SK-N-SH (cell line): Measurements from ENCODE around the gene CP. TPM values are rescaled to one million over a fixed set of nuclear protein-coding genes. Genes with fewer than 3 reads are reported as not detected.

ENCODE experiments used
- CTCF ChIA-PET: fragments of 300-600, 350-600 bp; formaldehyde crosslinking; extraction: SDS; loops from one replicate; lab custom pipeline; 2021; lab: Yijun Ruan, JAX
- POLR2A ChIA-PET: fragments of 350-600 bp; sonication (Branson Sonifier 250); formaldehyde crosslinking; extraction: SDS; loops from one replicate; lab custom pipeline; 2020; ENCODE audit warnings: antibody characterized with exemption, inconsistent platforms; lab: Yijun Ruan, JAX
- DNase-seq: peaks from one replicate; pipeline ENCODE4 v3.0.0; 2012
- H2AFZ ChIP-seq: fragments of 200-600 bp; sonication (generic); 2 replicates; pipeline ENCODE4 v1.8.1; 2016; ENCODE audit warnings: antibody characterized with exemption, mild to moderate bottlenecking, low read depth
- H3F3A ChIP-seq: fragments of 200-600 bp; sonication (generic); replicated peaks from 2 replicates; pipeline ENCODE3; 2016; ENCODE audit warnings: antibody characterized with exemption, mild to moderate bottlenecking; ENCODE audit not compliant: insufficient read depth
- H3K27ac ChIP-seq, 2 experiments: fragments of 200-500 bp in 1 of 2; fragments of 200-600 bp in 1 of 2; sonication (Bioruptor generic) in 1 of 2; sonication (generic), shearing (Covaris generic) in 1 of 2; 2 replicates each; pipeline versions ENCODE4 v1.5.1 to v1.6.1; 2014 to 2016; ENCODE audit warnings: low read depth in 2 of 2, inconsistent platforms in 1 of 2, low read length in 1 of 2, mild to moderate bottlenecking in 1 of 2, mixed read lengths in 1 of 2
- H3K27me3 ChIP-seq: fragments of 200-600 bp; sonication (generic), shearing (Covaris generic); 2 replicates; pipeline ENCODE4 v1.6.1; 2016; ENCODE audit warnings: mixed run types; ENCODE audit not compliant: insufficient read depth
- H3K36me3 ChIP-seq, 2 experiments: fragments of 200-500 bp in 1 of 2; fragments of 200-600 bp in 1 of 2; sonication (Bioruptor generic) in 1 of 2; sonication (generic) in 1 of 2; replicated peaks in 1 of 2; 2 replicates each; pipeline versions ENCODE3 to v1.5.1; 2014 to 2016; ENCODE audit warnings: low read length in 1 of 2, mild to moderate bottlenecking in 1 of 2; ENCODE audit not compliant: insufficient read depth in 2 of 2, control insufficient read depth in 1 of 2
- H3K4me1 ChIP-seq, 2 experiments: fragments of 200-500 bp in 1 of 2; fragments of 200-600 bp in 1 of 2; sonication (Bioruptor generic) in 1 of 2; sonication (generic), shearing (Covaris generic) in 1 of 2; 2 replicates each; pipeline versions ENCODE4 v1.5.1 to v1.6.1; 2014 to 2016; ENCODE audit warnings: low read depth in 1 of 2, low read length in 1 of 2, mixed run types in 1 of 2; ENCODE audit not compliant: insufficient read depth in 2 of 2, control insufficient read depth in 1 of 2
- H3K4me2 ChIP-seq: fragments of 200-600 bp; sonication (generic), shearing (Covaris generic); 2 replicates; pipeline ENCODE4 v1.6.1; 2017; ENCODE audit warnings: mixed run types
- H3K4me3 ChIP-seq, 2 experiments: fragments of 200-500 bp in 1 of 2; fragments of 200-600 bp in 1 of 2; sonication (Bioruptor generic) in 1 of 2; sonication (generic), shearing (Covaris generic) in 1 of 2; 2 replicates each; pipeline versions ENCODE4 v1.5.1 to v1.8.1; 2014 to 2016; ENCODE audit warnings: low read depth in 2 of 2, inconsistent platforms in 1 of 2, low read length in 1 of 2, mild to moderate bottlenecking in 1 of 2, mixed read lengths in 1 of 2, moderate library complexity in 1 of 2
- H3K79me2 ChIP-seq: fragments of 200-600 bp; sonication (generic); 2 replicates; pipeline ENCODE4 v1.8.1; 2017; ENCODE audit warnings: mild to moderate bottlenecking; ENCODE audit not compliant: insufficient read depth
- H3K9ac ChIP-seq: fragments of 200-600 bp; sonication (generic); 2 replicates; pipeline ENCODE4 v1.6.1; 2017; ENCODE audit warnings: mixed run types
- H3K9me2 ChIP-seq: fragments of 200-600 bp; sonication (generic); 2 replicates; pipeline ENCODE4 v1.6.1; 2017; ENCODE audit warnings: mixed run types
- H3K9me3 ChIP-seq: fragments of 200-600 bp; sonication (generic); 2 replicates; pipeline ENCODE4 v1.6.1; 2017; ENCODE audit warnings: mixed run types, mild to moderate bottlenecking, moderate library complexity
- H4K20me1 ChIP-seq: fragments of 200-600 bp; sonication (generic); 2 replicates; pipeline ENCODE4 v1.6.1; 2017; ENCODE audit warnings: mild to moderate bottlenecking, mixed run types; ENCODE audit not compliant: insufficient read depth
- FOXJ3 ChIP-seq: sonication (generic); formaldehyde crosslinking; IDR thresholded peaks from 2 replicates; pipeline ENCODE4 v1.5.1; 2020; ENCODE audit warnings: mild to moderate bottlenecking, missing genetic modification reagents
- GABPA ChIP-seq: IDR thresholded peaks from 2 replicates; pipeline ENCODE4 v1.4.0; 2012; ENCODE audit warnings: low read depth, mild to moderate bottlenecking
- GATA2 ChIP-seq: sonication (generic); formaldehyde crosslinking; IDR thresholded peaks from 2 replicates; pipeline ENCODE4 v1.5.0; 2020; ENCODE audit warnings: mild to moderate bottlenecking, missing genetic modification reagents
- JUND ChIP-seq: IDR thresholded peaks from 2 replicates; pipeline ENCODE4 v1.4.0; 2012
- MAX ChIP-seq: IDR thresholded peaks from 2 replicates; pipeline ENCODE4 v1.4.0; 2012; ENCODE audit warnings: low read depth
- MEF2A ChIP-seq: IDR thresholded peaks from 2 replicates; pipeline ENCODE4 v1.4.0; 2012; ENCODE audit warnings: low read depth, borderline replicate concordance
- NRF1 ChIP-seq: IDR thresholded peaks from 2 replicates; pipeline ENCODE4 v1.6.1; 2012; ENCODE audit warnings: low read depth, mild to moderate bottlenecking, low read length
- POLR2AphosphoS5 ChIP-seq: IDR thresholded peaks from 2 replicates; pipeline ENCODE4 v1.6.1; 2012; ENCODE audit warnings: low read depth, low read length
- RFX5 ChIP-seq: IDR thresholded peaks from 2 replicates; pipeline ENCODE4 v1.6.1; 2012; ENCODE audit warnings: mild to moderate bottlenecking, improper control_type of control experiment, low read length
- SIN3A ChIP-seq: IDR thresholded peaks from 2 replicates; pipeline ENCODE4 v1.6.1; 2012; ENCODE audit warnings: low read depth, mild to moderate bottlenecking, low read length, moderate library complexity, borderline replicate concordance
- SMC3 ChIP-seq: IDR thresholded peaks from 2 replicates; pipeline ENCODE4 v1.6.1; 2012; ENCODE audit warnings: low read depth, low read length, improper control_type of control experiment
- USF2 ChIP-seq: fragments of 150-350 bp; IDR thresholded peaks from 2 replicates; pipeline ENCODE4 v1.6.1; 2017; ENCODE audit warnings: antibody characterized with exemption, low read length, low read depth, borderline replicate concordance
- YY1 ChIP-seq: IDR thresholded peaks from 2 replicates; pipeline ENCODE4 v1.4.0; 2012; ENCODE audit warnings: low read depth, mild to moderate bottlenecking
- WGBS: methylation state at CpG from one replicate; pipeline ENCODE4 v1.1.6; 2017; ENCODE audit warnings: low lambda C conversion rate; 5-methylcytosine and 5-hydroxymethylcytosine counted together
- polyA plus RNA-seq, 3 experiments: library from polyadenylated mRNA; depleted of rRNA; stranded (reverse); fragments of >200 nt; gene quantifications; 2 replicates each; pipeline ENCODE4 v1.2.3, GENCODE V29; 2012
- TF ChIP-seq, protein P1 (sequence below): IDR thresholded peaks from 2 replicates; pipeline ENCODE4 v1.4.0; 2012; ENCODE audit warnings: low read depth, borderline replicate concordance
- TF ChIP-seq, protein P2 (sequence below): IDR thresholded peaks from 2 replicates; pipeline ENCODE4 v1.6.1; 2012; ENCODE audit warnings: mild to moderate bottlenecking, low read depth, low read length, moderate library complexity
- TF ChIP-seq, protein P3 (sequence below): IDR thresholded peaks from 2 replicates; pipeline ENCODE4 v1.4.0; 2012; ENCODE audit warnings: low read depth, borderline replicate concordance

The CP gene
- polyA plus RNA-seq, 1 of the 3 experiments (the other 2 are of a cell fraction) = not detected

- no peak for DNase-seq
- H3K27ac ChIP-seq = no peak overlapping the region
- H3K36me3 ChIP-seq = peaks cover 31 to 35% of the 10 kb centered on the region in 2 experiments
- no peaks in the 10 kb centered on the region; the same call in 1 of the 2 replicates for H3K9me3 ChIP-seq
- H3K27me3 ChIP-seq = no peaks in the 10 kb centered on the region
- CTCF ChIA-PET = no interaction called here
- no peak overlapping the region for H2AFZ ChIP-seq
- H3F3A ChIP-seq = peaks cover 7% of the 10 kb centered on the region
- peaks cover 4 to 9% of the 10 kb centered on the region in 2 experiments; a peak in 2 of 4 replicates for H3K4me1 ChIP-seq
- no peaks in the 10 kb centered on the region for H3K9me2 ChIP-seq
- no peak overlapping the region for H3K4me3 ChIP-seq
- H4K20me1 ChIP-seq = no peaks in the 10 kb centered on the region
- 100% methylated on average over 1 of the region's 1 CpG for WGBS
- H3K79me2 ChIP-seq = no peaks in the 10 kb centered on the region
- no peak for TF ChIP-seq SIN3A
- TF ChIP-seq POLR2AphosphoS5 = no peak
- TF ChIP-seq, protein P1, sequence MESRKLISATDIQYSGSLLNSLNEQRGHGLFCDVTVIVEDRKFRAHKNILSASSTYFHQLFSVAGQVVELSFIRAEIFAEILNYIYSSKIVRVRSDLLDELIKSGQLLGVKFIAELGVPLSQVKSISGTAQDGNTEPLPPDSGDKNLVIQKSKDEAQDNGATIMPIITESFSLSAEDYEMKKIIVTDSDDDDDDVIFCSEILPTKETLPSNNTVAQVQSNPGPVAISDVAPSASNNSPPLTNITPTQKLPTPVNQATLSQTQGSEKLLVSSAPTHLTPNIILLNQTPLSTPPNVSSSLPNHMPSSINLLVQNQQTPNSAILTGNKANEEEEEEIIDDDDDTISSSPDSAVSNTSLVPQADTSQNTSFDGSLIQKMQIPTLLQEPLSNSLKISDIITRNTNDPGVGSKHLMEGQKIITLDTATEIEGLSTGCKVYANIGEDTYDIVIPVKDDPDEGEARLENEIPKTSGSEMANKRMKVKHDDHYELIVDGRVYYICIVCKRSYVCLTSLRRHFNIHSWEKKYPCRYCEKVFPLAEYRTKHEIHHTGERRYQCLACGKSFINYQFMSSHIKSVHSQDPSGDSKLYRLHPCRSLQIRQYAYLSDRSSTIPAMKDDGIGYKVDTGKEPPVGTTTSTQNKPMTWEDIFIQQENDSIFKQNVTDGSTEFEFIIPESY = no peak
- TF ChIP-seq SMC3 = no peak
- no peak for TF ChIP-seq NRF1
- TF ChIP-seq FOXJ3 (CRISPR knock-in tag) = no peak
- POLR2A ChIA-PET = no interaction called here
- H3K9ac ChIP-seq = no peak overlapping the region
- H3K4me2 ChIP-seq = no peak overlapping the region
Observed at GRCh38 chr3:149177122-149177521, 44.5 kb downstream of the CP start.

DNA sequence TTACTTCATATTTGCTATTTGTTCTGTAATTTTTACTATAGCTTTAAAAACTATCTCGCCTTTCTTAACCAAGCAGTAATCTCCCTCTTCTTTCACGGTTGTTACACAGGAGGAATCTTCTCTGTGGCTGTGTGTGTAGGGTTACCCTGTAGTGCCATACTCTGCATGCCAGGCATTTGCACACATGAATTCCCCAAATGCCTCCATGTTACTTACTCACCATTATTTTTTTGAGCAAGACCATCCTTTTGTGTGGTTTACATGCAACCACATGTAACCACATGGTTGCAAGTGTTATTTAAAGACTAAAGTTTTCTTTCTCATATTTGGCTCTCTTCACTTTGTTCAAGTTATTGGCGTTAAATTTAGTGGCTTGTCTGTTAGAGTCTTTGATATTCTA, 46.7 kb downstream of the CP start:
- CTCF ChIA-PET = no interaction called here
- TF ChIP-seq, protein P2, sequence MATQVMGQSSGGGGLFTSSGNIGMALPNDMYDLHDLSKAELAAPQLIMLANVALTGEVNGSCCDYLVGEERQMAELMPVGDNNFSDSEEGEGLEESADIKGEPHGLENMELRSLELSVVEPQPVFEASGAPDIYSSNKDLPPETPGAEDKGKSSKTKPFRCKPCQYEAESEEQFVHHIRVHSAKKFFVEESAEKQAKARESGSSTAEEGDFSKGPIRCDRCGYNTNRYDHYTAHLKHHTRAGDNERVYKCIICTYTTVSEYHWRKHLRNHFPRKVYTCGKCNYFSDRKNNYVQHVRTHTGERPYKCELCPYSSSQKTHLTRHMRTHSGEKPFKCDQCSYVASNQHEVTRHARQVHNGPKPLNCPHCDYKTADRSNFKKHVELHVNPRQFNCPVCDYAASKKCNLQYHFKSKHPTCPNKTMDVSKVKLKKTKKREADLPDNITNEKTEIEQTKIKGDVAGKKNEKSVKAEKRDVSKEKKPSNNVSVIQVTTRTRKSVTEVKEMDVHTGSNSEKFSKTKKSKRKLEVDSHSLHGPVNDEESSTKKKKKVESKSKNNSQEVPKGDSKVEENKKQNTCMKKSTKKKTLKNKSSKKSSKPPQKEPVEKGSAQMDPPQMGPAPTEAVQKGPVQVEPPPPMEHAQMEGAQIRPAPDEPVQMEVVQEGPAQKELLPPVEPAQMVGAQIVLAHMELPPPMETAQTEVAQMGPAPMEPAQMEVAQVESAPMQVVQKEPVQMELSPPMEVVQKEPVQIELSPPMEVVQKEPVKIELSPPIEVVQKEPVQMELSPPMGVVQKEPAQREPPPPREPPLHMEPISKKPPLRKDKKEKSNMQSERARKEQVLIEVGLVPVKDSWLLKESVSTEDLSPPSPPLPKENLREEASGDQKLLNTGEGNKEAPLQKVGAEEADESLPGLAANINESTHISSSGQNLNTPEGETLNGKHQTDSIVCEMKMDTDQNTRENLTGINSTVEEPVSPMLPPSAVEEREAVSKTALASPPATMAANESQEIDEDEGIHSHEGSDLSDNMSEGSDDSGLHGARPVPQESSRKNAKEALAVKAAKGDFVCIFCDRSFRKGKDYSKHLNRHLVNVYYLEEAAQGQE = no peak
- TF ChIP-seq JUND (no peak), POLR2AphosphoS5 (no peak), MAX (no peak), RFX5 (no peak), YY1 (no peak), GATA2 (CRISPR knock-in tag) (no peak), MEF2A (no peak), GABPA (no peak), USF2 (no peak)
- TF ChIP-seq, protein P3, sequence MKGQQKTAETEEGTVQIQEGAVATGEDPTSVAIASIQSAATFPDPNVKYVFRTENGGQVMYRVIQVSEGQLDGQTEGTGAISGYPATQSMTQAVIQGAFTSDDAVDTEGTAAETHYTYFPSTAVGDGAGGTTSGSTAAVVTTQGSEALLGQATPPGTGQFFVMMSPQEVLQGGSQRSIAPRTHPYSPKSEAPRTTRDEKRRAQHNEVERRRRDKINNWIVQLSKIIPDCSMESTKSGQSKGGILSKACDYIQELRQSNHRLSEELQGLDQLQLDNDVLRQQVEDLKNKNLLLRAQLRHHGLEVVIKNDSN = no peak
- WGBS = 89% methylated on average over 3 of the region's 3 CpGs
- Histone ChIP-seq H3K4me3 (no peak overlapping the region), H3K4me2 (no peak overlapping the region), H3K9me3 (no peaks in the 10 kb centered on the region; the same call in 1 of the 2 replicates), H3K36me3 (peaks cover 39 to 52% of the 10 kb centered on the region in 2 experiments), H2AFZ (no peak overlapping the region), H3K79me2 (no peaks in the 10 kb centered on the region), H3K27ac (no peak overlapping the region), H3K9me2 (no peaks in the 10 kb centered on the region), H3K4me1 (peaks cover 0 to 9% of the 10 kb centered on the region in 2 experiments; a peak in 1 of 4 replicates), H3K9ac (no peak overlapping the region), H3K27me3 (no peaks in the 10 kb centered on the region), H3F3A (peaks cover 4% of the 10 kb centered on the region), H4K20me1 (no peaks in the 10 kb centered on the region)
- no peak for DNase-seq
- POLR2A ChIA-PET = no interaction called here
